Measurements from ENCODE around the gene SOX21. TPM values are rescaled to one million over a fixed set of nuclear protein-coding genes. Genes with fewer than 3 reads are reported as not detected.

SOX21 gene
- polyA plus RNA-seq, 1 donor from 2014 or later: 0.35 TPM

DNA sequence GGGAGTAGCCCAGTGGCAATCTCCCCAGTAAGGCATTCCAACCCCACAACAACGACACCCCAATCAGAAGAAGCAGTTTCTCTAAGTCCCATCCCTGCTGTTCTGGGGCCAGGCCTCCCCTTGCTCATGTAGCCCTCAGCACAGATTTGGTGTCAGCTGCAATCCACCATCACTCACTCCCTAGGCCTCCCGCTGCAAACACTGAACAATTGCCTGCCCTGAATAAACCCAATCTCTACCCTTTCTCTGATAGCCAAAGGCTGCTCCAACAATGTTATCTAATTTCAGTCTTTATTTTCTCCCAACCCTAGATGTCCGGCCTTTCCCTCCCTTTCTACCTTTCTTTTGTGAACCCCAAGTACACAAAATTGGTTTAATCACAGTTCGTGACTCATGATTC, 5.6 kb upstream of the SOX21 start:
- Histone ChIP-seq H3F3A (ENCODE audit: insufficient read depth, low read length, poor library complexity, severe bottlenecking) (peaks cover 5% of the 10 kb centered on the region), H3K9me3 (ENCODE audit: low read length) (no peaks in the 10 kb centered on the region), H3K9me2 (ENCODE audit: insufficient read depth, low read length) (no peaks in the 10 kb centered on the region), H4K20me1 (ENCODE audit: insufficient read depth) (no peaks in the 10 kb centered on the region), H3K36me3 (ENCODE audit: insufficient read depth, low read length) (no peaks in the 10 kb centered on the region), H3K79me2 (replicated peaks; ENCODE audit: insufficient read depth, low read length) (no peaks in the 10 kb centered on the region), H3K27me3 (ENCODE audit: insufficient read depth, low read depth, low read length) (peaks cover 30% of the 10 kb centered on the region), H3K4me2 (ENCODE audit: low read length) (no peak overlapping the region), H3K9ac (ENCODE audit: low read length) (no peak overlapping the region), H3K4me3 (ENCODE audit: low read length) (no peak overlapping the region), H3K27ac (ENCODE audit: low read length) (no peak overlapping the region), H2AFZ (ENCODE audit: low read depth, low read length) (no peak overlapping the region)
- TF ChIP-seq, protein P1, sequence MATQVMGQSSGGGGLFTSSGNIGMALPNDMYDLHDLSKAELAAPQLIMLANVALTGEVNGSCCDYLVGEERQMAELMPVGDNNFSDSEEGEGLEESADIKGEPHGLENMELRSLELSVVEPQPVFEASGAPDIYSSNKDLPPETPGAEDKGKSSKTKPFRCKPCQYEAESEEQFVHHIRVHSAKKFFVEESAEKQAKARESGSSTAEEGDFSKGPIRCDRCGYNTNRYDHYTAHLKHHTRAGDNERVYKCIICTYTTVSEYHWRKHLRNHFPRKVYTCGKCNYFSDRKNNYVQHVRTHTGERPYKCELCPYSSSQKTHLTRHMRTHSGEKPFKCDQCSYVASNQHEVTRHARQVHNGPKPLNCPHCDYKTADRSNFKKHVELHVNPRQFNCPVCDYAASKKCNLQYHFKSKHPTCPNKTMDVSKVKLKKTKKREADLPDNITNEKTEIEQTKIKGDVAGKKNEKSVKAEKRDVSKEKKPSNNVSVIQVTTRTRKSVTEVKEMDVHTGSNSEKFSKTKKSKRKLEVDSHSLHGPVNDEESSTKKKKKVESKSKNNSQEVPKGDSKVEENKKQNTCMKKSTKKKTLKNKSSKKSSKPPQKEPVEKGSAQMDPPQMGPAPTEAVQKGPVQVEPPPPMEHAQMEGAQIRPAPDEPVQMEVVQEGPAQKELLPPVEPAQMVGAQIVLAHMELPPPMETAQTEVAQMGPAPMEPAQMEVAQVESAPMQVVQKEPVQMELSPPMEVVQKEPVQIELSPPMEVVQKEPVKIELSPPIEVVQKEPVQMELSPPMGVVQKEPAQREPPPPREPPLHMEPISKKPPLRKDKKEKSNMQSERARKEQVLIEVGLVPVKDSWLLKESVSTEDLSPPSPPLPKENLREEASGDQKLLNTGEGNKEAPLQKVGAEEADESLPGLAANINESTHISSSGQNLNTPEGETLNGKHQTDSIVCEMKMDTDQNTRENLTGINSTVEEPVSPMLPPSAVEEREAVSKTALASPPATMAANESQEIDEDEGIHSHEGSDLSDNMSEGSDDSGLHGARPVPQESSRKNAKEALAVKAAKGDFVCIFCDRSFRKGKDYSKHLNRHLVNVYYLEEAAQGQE (IDR thresholded peaks at IDR 0.05; ENCODE audit: borderline replicate concordance): no peak
- TF ChIP-seq TAF1 (IDR thresholded peaks at IDR 0.05; ENCODE audit: low read depth): no peak
- TF ChIP-seq POLR2AphosphoS5 (IDR thresholded peaks at IDR 0.05): no peak
- no peak for TF ChIP-seq EP300 (conservative IDR thresholded peaks at IDR 0.05; ENCODE audit: poor library complexity, severe bottlenecking)
- TF ChIP-seq EZH2 (IDR thresholded peaks at IDR 0.05; ENCODE audit: borderline replicate concordance, insufficient read depth, low read length, poor library complexity, severe bottlenecking): no peak
- no peak for TF ChIP-seq RAD21 (conservative IDR thresholded peaks at IDR 0.05)
- TF ChIP-seq MXI1 (conservative IDR thresholded peaks at IDR 0.05; ENCODE audit: poor library complexity, severe bottlenecking): no peak
- TF ChIP-seq SMC3 (conservative IDR thresholded peaks at IDR 0.05; ENCODE audit: poor library complexity): no peak
- TF ChIP-seq, protein P2, sequence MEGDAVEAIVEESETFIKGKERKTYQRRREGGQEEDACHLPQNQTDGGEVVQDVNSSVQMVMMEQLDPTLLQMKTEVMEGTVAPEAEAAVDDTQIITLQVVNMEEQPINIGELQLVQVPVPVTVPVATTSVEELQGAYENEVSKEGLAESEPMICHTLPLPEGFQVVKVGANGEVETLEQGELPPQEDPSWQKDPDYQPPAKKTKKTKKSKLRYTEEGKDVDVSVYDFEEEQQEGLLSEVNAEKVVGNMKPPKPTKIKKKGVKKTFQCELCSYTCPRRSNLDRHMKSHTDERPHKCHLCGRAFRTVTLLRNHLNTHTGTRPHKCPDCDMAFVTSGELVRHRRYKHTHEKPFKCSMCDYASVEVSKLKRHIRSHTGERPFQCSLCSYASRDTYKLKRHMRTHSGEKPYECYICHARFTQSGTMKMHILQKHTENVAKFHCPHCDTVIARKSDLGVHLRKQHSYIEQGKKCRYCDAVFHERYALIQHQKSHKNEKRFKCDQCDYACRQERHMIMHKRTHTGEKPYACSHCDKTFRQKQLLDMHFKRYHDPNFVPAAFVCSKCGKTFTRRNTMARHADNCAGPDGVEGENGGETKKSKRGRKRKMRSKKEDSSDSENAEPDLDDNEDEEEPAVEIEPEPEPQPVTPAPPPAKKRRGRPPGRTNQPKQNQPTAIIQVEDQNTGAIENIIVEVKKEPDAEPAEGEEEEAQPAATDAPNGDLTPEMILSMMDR (IDR thresholded peaks at IDR 0.05; ENCODE audit: poor library complexity, severe bottlenecking): no peak

DNA sequence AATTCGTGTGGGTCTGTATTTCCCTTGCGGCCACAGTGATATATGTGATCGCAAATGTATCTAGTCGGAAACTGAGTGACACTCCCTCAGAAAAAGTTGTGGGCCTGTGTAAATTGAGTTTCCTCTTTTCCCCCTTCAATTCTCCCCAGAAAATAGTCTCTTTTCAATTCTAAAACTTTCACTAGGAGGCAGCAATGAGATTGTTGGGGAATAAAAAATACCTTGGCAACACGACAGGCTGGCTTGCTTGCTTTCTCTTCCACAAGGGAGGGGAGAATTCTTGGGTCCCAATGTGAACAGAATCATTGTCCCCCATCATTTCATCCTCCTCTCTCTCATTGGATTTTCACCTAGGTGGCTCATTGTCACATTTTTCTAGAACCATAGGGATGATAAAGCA, 3.7 kb upstream of the SOX21 start:
- no peaks in the 10 kb centered on the region for H3K36me3 ChIP-seq (ENCODE audit: insufficient read depth, low read length)
- no peak overlapping the region for H3K27ac ChIP-seq (ENCODE audit: low read length)
- H4K20me1 ChIP-seq (ENCODE audit: insufficient read depth): no peaks in the 10 kb centered on the region
- peaks cover 5% of the 10 kb centered on the region for H3F3A ChIP-seq (ENCODE audit: insufficient read depth, low read length, poor library complexity, severe bottlenecking)
- no peak overlapping the region for H3K9ac ChIP-seq (ENCODE audit: low read length)
- no peak for TF ChIP-seq EZH2 (IDR thresholded peaks at IDR 0.05; ENCODE audit: borderline replicate concordance, insufficient read depth, low read length, poor library complexity, severe bottlenecking)
- no peak for TF ChIP-seq POLR2AphosphoS5 (IDR thresholded peaks at IDR 0.05)
- TF ChIP-seq SMC3 (conservative IDR thresholded peaks at IDR 0.05; ENCODE audit: poor library complexity): no peak
- TF ChIP-seq TAF1 (IDR thresholded peaks at IDR 0.05; ENCODE audit: low read depth): no peak
- TF ChIP-seq, protein P2 (IDR thresholded peaks at IDR 0.05; ENCODE audit: poor library complexity, severe bottlenecking): peak; percentile 12
- no peaks in the 10 kb centered on the region for H3K9me3 ChIP-seq (ENCODE audit: low read length)
- H3K79me2 ChIP-seq (replicated peaks; ENCODE audit: insufficient read depth, low read length): peaks cover 7% of the 10 kb centered on the region
- no peak overlapping the region for H2AFZ ChIP-seq (ENCODE audit: low read depth, low read length)
- H3K9me2 ChIP-seq (ENCODE audit: insufficient read depth, low read length): no peaks in the 10 kb centered on the region
- H3K27me3 ChIP-seq (ENCODE audit: insufficient read depth, low read depth, low read length): peaks cover 46% of the 10 kb centered on the region
- no peak overlapping the region for H3K4me2 ChIP-seq (ENCODE audit: low read length)
- no peak overlapping the region for H3K4me3 ChIP-seq (ENCODE audit: low read length)
